IMR-90 (cell line): ENCODE data around the gene PGAM4.

Experiments used
- MAZ ChIP-seq: IDR thresholded peaks from 2 replicates; pipeline ENCODE4 v1.6.1; 2012; ENCODE audit warnings: low read depth, mild to moderate bottlenecking, low read length, improper control_type of control experiment, moderate library complexity, borderline replicate concordance
- POLR2A ChIP-seq: IDR thresholded peaks from 2 replicates; pipeline ENCODE4 v1.6.1; 2012; ENCODE audit warnings: mild to moderate bottlenecking, low read depth, low read length
- SMC3 ChIP-seq: fragments of 150-350 bp; IDR thresholded peaks from 2 replicates; pipeline ENCODE4 v1.6.1; 2016; ENCODE audit warnings: low read depth, mild to moderate bottlenecking, antibody characterized with exemption, low read length, moderate library complexity
- TF ChIP-seq, protein P1 (sequence below): conservative IDR thresholded peaks from 2 replicates; pipeline ENCODE4 v1.5.1; 2012; ENCODE audit warnings: mild to moderate bottlenecking, low read depth, low read length, improper control_type of control experiment

DNA sequence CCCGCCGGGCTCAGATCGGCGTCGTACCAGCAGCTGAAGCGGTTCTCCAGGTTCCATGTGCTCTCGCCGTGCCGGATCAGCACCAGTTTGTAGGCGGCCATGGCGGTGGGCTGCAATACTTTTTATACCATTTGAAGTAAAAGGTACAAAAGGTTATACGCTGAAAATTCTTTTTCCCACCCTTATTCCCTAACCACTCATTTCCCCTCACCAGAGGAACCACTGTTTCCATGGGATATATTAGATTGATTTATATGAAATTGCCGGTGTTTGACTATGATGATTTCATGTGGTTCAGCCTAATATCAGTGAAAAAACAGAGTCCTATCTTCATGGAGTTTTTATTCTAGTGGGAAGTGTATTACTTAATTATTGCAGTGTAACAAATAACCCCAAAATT, at the start of gene PGAM4:
- TF ChIP-seq MAZ, result no peak
- TF ChIP-seq, protein P1, sequence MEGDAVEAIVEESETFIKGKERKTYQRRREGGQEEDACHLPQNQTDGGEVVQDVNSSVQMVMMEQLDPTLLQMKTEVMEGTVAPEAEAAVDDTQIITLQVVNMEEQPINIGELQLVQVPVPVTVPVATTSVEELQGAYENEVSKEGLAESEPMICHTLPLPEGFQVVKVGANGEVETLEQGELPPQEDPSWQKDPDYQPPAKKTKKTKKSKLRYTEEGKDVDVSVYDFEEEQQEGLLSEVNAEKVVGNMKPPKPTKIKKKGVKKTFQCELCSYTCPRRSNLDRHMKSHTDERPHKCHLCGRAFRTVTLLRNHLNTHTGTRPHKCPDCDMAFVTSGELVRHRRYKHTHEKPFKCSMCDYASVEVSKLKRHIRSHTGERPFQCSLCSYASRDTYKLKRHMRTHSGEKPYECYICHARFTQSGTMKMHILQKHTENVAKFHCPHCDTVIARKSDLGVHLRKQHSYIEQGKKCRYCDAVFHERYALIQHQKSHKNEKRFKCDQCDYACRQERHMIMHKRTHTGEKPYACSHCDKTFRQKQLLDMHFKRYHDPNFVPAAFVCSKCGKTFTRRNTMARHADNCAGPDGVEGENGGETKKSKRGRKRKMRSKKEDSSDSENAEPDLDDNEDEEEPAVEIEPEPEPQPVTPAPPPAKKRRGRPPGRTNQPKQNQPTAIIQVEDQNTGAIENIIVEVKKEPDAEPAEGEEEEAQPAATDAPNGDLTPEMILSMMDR, result no peak
- TF ChIP-seq SMC3, result no peak
- no peak for TF ChIP-seq POLR2A
